Right renal pelvis (tissue), 4 donors: Measurements from ENCODE around the gene RAD51B. TPM values are rescaled to one million over a fixed set of nuclear protein-coding genes. Genes with fewer than 3 reads are reported as not detected.

Experiments used
- DNase-seq, 4 donors: peaks; one replicate each; pipeline ENCODE4 v3.0.0-alpha.2; 2013; ENCODE audit warnings: low read depth in 4 of 4, low spot score in 3 of 4, missing footprints in 1 of 4
- polyA plus RNA-seq, 4 donors: library from polyadenylated mRNA; unstranded; fragments of 120-200 nt; gene quantifications; one replicate each; pipeline ENCODE4 v1.2.1, GENCODE V29; 2013; ENCODE audit not compliant: insufficient read length in 4 of 4

RAD51B gene
- polyA plus RNA-seq, 4 donors, result 10.7 to 11.6 (median 11.3) TPM

DNA sequence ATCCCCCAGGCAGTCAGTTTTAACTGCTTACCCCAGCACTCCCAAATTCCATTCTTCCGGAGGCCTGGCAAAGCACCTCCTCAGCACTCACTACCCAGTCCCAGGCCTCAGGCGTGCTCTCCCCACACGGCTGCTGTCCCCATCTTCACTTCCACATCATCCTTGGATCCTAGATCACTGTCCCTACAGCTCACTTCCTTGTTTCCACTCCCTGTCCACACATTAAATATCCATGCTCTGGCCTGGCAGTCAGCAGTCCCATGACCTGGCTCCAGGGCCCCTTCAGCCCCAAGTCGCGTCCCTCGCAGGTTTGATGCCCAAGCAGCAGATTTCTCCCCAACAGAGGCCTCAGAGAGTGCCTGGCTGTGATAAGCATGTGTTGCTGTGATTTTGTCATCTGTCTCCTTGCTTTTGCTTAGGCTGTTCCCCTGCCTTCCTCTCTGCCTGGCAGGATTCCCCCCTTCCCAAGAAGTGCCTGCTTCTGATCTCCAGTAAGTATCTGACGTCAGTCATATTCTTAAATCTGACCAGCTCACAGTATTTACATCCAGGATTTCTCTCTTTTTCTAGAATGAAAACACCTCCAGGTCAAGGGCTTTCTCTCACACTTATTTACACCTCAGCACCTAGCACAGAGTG is 731.6 kb downstream of the RAD51B start:
- DNase-seq, result no peak

DNA sequence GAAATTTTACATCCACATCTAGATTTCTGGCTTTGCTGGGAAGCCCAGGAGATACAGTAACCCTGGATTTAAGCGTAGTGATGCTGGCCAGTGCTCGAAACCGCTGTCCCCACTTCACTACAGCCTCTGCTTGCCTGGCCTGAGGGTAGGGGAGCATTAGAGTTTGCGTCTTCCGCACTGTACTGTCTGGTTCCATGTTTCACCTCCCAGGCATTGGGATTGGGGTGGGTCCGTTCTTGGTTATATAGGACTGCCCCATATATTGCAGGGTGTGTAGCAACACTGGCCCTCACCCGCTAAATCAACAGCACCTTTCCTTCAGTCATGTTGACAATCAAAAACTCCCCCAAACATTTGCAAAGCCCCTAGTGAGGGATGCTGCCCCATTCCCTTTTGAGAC is 732.5 kb downstream of the RAD51B start:
- DNase-seq, result no peak

DNA sequence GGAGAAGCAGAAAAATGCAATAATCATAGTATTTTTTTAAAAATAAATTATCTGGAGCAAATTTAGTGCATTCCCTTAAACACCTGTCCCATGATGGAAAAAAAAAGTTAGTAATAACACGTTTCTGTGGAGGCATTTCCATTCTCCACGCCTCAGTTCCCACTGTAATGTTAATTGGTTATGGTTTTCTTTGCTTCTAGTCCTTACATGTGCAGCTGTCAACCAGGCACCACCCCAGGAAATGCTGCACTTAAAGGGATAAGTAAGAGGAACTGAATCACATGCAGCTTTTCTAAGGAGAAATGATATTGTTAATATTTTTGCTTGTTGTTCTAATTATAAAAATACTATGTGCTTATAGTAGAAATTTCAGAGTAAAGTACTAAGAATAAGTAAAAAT is 733.0 kb downstream of the RAD51B start:
- DNase-seq, result no peak

DNA sequence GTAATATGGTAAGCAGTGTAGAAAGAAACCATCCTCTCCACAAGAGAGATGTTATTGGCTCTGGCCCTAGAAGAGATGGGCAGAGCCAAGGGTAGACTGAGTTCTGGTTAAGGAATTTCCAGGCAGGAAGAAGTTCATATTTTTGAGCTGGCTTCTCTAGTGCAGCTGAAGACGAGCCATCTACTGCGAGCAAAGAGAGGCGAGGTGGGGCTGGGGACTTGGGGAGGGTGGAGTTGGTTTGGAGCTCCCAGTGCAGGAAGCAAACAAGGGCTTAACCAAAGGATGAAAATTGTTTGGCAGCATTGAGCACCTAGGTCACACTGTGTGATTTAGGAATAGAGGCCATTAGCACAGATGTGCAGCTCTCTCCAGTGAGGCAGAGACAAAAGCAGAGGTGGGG is 733.7 kb downstream of the RAD51B start:
- no peak for DNase-seq

DNA sequence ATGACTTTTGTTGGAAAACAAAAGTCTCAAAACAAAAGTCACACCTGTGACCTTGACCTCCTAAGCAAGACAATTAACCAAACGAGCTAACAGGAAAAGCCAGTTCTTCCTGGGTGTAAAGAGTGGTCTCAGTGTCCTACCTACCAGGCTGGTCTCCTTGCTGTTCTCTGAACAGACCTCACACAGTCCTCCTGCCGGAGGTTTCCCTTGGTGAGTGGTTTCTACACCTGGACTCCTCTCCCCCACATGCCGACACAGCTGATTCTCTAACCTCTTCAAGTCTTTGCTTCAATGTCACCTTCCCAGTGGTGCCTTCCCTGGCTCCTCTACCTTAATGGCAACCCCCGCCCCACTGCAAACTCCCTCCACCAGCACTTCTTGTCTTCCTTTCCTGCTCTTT is 734.7 kb downstream of the RAD51B start:
- DNase-seq, result no peak

DNA sequence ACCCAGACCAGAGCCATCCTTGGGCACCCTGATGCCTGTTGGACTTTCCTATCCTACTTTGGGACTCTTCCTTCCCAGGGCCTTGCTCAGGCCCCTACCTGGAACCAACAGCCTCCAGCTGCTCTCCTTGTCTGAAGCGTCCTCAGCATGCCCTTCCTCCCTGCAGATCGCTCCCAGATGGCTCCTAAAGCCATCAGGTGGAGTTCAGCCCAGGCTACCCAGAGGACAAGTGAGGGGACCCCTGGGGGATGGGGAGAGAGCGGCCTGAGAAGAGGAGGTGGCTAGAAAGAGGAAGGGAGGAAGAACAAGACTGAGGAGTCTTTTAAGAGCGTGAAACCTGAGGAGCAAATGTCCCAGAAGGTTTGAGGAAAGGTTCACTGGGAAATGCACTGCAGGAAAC is 736.7 kb downstream of the RAD51B start:
- DNase-seq, result no peak

DNA sequence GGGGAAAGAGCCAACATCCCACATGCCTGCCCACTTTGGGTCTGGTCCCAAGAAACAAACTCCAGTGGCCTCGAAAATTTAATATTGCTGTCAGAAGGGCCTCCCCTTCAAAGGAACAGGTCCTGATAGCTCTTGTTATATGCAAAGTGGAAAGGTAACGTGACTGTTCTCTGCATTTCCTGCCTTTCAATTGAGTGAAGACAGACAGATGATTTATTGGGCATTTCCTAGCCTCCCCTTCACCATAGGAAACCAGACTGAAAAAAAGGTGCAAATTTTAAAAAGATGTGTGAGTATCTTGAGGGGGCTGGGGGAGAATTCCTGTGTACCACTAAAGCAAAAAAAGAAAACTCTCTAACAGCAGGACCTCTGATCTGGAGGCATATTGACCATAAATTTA is 738.1 kb downstream of the RAD51B start:
- DNase-seq, result no peak

DNA sequence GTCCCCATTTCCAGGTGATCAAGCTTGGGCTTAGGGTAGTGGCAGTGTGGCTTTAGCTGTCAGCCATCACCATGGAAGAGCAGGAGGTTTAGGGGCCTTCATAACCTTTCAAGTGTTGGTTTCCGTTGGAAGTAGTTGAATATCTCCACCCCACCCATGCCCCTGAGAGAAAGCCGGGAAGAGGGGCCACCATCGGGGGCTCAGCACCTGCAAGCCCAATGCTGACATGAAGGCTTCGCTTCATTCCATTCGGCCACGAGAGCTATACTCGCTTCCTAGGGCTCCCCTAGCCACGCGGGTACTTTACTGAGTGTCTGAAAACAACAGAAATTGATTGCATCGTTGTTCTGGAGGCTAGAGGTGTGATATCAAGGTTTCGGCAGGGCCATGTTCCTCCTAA is 738.5 kb downstream of the RAD51B start:
- DNase-seq, result no peak

DNA sequence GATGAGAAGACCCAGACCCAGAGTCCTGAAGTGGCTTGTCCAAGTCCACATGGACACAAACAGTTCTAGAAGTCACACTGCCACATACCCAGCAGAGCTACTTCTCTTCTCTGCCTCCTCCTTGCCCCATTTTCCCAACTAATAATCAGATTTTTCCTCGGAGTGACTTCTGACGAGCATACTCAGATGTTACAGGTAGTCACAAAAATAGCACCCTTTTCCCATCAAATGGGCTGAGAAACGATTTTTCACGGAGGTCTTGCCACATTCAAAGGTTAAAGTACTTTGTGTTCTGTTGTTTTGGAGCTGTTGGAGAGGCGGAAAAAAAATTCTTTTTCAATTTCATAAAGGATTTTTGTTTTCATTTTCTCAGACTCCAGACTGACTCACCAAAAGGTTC is 740.4 kb downstream of the RAD51B start:
- no peak for DNase-seq

DNA sequence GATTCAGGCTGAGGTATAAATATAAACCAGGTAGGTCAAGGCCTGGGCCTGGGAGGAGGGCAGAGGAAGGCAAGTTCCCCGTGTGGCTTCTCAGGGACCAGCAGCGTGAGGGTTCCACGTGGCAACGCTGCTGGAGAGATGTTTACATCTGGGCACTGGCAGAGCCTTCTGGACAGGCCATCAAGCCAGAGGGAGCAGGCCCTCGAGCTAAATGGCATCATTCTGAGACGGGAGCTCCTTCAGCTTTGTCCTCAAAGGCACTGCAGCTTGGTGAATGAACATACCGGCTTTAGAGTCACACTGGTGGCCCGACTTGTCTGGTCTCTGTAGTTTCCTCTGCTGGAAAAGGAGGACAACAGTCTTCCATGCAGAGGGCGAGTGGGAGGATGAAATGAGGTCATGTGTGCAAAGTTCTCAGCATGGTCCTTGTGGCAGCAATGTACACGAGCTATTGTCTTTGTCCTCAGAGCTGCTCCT is 742.0 kb downstream of the RAD51B start:
- DNase-seq, result no peak

DNA sequence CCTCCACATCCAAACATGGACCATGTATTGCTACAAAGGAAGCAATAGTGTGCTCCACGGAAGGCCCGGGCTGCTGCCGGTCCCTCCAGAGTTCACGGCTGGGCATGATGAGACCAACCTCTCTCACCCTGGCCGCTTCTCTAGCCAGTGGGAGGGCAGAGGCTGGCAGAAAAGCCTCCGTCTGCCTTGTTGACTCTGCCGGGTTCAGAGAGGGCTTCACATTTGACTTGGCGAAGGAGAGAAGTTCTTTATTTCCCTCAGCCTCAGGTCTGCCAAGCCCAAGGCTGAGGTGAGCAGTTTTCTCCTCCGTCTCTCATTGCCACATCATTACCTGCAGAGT is 743.3 kb downstream of the RAD51B start:
- no peak for DNase-seq

DNA sequence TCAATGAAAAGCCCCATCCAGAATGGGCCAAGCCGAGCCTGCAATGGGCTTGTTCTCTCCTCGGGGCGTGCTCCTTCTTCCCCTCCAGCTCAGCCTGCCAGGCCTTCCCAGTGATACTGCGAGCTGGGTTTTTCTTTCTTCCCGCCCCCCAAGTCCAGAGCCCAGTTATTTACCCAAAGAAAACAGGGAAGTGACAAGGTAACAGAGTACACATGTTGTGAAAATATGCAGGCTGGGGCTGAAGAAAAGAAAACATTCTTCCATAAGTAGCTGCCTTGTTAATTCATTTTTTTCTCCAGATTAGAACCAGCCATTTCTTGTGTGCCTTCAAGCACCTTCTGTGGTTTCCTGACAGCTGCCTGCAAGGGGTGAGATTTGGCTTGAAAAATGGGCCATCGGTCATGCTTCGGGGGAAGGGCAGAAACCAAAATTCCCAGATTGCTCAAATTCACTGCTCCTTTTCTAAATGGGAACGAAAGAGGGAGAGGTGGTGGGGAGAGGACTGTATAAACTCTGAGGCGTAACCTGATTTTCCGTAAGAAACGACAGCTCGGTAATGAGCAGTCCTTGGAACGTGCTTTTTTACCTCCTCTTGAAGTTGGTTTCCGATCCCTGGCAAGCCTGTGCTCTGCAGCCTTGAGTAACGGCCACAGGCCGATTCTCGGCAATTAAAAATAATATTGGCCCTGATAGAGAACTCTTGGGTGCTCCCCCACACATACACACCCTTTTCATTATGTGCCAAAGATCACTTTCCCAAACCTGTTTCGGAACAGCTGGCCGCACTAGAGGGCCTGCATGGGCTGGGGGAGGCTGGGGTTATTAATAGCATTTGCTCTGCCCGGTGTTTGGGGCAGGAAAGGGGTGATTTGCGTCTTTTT is 743.9 kb downstream of the RAD51B start:
- peak in 3 of 4 donors; percentile 60 to 75 (median 68) for DNase-seq

DNA sequence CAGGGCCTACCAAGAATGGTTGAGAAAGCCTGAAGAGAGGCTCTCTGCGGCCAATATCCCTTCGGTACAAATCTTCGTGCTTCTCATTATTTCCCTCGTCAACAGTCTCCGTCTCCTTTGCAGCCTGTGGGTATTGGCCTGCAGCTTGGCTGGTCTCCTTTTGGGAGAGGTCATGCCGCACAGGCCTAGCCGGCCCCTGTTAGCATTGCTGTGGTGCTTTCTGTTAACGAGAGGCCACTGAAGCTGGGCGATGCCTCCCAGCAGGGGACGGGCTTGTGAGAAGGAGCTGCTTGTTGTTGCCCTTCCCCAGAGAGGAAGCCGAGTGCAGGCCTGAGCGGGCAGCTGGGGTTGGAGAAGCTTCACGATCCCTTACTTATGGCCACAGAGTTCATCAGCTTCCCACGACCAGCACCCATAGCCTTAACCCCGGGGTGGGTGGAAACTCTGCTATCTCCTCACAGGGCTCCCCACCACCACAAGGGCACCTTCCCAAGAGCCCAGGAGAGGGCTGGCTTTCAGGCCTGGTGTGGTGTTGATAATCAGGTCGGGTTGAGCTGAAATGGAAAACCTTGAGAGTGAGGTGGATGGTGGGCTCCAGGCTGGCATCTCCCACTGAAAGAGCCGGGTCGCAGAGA is 744.7 kb downstream of the RAD51B start:
- no peak for DNase-seq

DNA sequence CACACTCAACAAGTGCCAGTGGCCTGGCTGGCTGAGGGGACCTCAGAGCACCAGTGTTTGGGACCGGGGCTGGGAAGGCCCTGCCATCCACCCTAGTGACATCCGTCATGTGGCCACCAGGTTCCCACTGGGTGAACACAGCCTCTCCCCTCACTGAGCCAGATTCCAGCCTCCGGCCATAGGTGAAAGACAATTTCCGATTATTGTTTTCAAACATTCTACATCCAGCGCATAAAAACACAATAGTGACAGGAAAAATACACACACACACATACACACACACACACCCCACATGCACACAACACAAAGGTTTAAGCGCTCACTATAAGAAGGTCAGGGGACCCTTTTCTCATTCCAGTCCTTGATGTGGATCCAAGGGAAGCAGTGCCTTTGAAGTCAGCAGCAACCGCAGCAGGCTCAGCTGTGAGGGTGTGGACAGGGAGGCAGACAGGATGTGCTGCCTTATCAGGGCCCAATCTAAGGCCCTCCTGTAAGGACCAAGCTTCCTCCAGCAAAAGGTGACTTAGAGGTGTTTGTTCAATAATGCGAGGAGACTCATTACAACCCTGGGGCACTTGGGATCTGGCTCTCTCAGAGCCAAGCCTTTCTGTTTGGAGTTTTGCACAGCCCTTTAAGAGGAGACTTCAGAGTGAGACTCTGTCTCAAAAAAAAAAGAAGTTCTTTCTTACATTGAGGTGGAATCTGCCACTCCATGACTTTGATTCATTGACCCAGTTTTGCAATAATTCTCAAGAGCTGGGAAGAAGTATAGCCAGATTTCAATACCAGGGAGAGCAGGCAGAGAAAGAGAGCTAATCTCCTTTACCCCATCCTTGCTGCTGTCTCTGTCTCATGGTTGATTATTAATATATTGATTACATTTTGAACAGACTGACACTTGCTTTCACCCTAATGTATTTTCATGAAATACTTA is 745.5 kb downstream of the RAD51B start:
- no peak for DNase-seq

DNA sequence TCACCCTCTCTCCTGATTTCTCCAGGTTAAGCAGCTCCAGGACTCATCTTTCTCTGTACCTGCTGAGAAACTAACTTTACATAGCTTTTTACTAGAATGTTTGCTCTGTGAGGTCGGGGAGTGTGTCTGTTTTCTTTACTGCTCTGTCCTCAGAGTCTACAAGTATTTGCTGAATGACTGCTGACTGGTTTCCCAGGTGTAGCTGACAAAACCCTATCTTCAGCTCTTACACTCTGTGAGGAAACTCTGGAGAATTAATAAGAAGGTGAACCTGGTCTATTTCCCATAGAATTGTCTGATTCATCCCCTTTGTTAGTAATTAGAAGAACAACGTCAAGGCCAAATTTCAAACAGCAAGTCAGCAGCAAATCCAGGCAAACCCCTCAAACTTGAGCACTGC is 746.5 kb downstream of the RAD51B start:
- DNase-seq, result no peak

DNA sequence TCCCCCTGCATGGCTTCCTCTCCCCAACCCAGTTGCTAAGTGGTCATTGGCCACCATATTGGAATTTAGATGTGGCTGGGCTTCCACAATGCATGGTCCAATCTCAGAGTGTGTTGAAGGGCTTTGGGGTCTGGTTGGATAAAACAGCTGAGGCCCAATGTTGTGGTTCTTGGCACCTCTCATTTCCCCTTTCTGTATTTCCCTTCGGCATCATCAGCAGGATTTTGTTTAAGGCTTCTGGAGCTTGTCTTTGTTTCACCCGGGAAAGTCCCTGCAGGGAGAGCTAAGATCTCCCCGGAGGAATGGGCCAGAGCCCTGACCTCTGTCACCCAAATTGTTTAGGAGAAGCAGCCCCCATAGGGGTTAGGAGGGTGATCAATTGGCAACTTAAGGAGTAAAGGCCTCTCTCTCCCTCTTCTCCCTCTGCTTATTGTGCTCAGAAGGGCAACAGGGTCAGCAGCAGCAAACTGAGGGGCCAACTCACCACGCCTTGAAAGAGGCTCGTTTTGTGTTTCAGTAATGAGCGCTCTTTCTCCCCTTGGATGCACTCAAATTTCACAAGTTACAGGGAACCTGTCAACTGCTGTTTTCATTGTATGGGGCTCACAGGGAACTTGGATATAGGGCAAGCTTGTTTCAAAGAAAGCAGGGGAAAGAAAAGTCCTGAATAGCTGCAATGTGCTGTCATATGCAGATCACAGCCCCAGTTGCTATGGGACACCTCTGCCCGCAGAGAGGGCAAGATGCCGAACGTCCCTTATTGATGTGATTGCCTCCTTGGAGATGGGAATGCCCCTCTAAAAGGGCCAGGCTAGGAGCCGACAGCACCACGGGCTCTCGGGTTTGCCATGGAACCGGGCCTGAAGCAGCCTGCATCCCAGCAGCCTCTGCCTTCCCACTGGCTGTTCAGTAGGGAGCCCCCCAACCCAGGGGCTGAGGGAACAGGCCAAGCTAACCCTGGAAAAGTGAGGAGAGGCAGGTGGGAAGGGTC is 749.6 kb downstream of the RAD51B start:
- no peak for DNase-seq

DNA sequence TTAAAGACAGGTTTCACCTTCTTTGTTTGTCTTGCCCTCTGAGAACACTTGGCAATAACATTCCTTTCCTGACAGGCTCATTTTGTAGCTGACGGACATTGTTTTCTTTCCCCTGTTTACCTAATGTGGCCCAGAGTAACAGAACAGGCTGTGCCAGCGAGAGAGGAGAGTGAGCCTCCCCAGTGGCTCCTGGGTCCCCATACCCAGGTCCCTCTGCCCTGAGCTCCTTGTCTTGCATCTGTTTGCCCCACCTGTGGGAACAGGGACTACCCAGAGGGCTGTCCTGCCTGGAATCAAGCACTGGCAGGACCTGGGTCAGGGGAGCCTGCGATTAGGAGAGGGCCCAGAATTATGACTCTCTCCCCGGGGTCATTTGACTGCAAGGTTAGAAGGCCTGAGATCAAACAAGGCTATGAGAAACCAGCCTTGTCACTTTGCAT is 750.4 kb downstream of the RAD51B start:
- DNase-seq, result no peak

DNA sequence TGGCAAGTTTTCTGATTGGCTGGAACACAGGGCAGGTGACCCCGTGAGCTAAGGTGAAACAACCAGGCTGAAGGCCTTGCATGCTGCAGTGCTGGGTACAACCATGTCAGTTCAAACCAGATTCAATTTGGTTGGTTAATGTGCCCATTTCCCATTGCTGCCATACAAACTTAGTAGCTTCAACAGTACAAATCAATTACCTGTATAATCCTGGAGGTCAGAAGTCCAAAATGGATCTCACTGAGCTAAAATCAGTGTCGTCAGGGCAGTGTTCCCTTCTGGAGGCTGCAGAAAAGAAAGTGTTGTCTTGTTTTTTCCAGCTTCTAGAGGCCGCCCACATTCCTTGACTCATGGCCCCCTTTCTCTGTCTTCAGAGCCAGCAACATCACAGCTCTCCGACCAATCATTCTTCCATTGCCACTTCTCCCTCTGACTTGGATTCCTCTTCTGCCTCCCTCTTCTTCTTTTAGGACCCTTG is 751.6 kb downstream of the RAD51B start:
- no peak for DNase-seq

DNA sequence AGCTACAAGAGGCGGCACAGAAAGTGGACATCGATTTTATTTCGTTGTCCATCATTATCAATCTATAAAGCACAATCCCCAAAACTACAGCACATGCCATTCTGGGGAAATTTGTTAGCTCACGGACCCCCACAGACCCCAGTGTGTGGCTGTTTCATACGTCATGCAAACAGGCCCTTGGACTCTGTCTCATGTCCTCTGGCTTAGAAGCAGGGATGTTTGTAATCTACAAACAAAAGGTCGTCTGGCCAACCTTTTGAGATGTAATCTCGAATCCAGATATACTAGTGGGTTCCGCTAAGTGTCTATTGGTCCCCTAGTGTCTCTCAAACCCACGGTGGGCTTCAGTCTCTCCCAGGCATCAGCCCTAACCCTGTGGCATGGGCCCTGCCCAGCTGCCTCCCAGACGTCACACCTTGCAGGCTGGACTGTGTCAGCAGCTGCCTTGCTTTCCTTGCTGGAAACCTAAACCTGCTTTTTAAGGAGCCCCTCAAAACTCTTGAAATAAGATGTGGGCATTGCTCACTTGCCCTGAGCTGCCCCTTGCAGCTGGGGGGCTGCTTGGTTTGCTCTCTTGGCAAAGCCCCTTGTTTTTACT is 752.4 kb downstream of the RAD51B start:
- DNase-seq, result no peak
